Urinary bladder (tissue), 4 donors: ENCODE data around the gene ZNF512B. TPM values are rescaled to one million over a fixed set of nuclear protein-coding genes. Genes with fewer than 3 reads are reported as not detected.

Experiments
- DNase-seq: peaks from one replicate; pipeline ENCODE4 v3.0.0-alpha.2; 2015; ENCODE audit errors: extremely low spot score
- H3K27ac ChIP-seq: one replicate; pipeline ENCODE4 v1.5.1; 2013; ENCODE audit warnings: low read depth, mild to moderate bottlenecking, moderate library complexity
- H3K36me3 ChIP-seq: one replicate; pipeline ENCODE4 v1.6.1; 2013; ENCODE audit warnings: mild to moderate bottlenecking, moderate library complexity; ENCODE audit not compliant: insufficient read depth
- H3K4me1 ChIP-seq: one replicate; pipeline ENCODE4 v1.6.1; 2013; ENCODE audit warnings: mild to moderate bottlenecking, moderate library complexity; ENCODE audit not compliant: insufficient read depth
- H3K4me3 ChIP-seq: one replicate; pipeline ENCODE4 v1.5.1; 2013; ENCODE audit warnings: low read depth, low read length
- WGBS: extraction: QIAGEN DNeasy Blood & Tissue Kit; methylation state at CpG from one replicate; pipeline ENCODE4 v1.1.7; 2013; 5-methylcytosine and 5-hydroxymethylcytosine counted together
- polyA plus RNA-seq: library from polyadenylated mRNA; stranded (reverse); fragments of 200-250 nt; gene quantifications from one replicate; pipeline ENCODE4 v1.2.3, GENCODE V29; 2013
- total RNA-seq: library from RNA; depleted of rRNA; stranded (reverse); fragments of >200 nt; gene quantifications from one replicate; pipeline ENCODE4 v1.2.3, GENCODE V29; 2014
- donor health status: healthy with polysubstance abuse.
- donor health status: healthy.

Gene ZNF512B
- total and polyA plus RNA-seq, 2 donors: 8.7 to 13.8 TPM

- DNase-seq: no peak
- H3K4me3 ChIP-seq: no peak overlapping the region
- H3K36me3 ChIP-seq: no peaks in the 10 kb centered on the region
- WGBS: 68% methylated on average over 13 of the region's 13 CpGs
- no peak overlapping the region for H3K27ac ChIP-seq
- H3K4me1 ChIP-seq: peaks cover 1% of the 10 kb centered on the region
These were observed 15.8 kb downstream of the ZNF512B start for GRCh38 chr20:63953764-63954429.

DNA sequence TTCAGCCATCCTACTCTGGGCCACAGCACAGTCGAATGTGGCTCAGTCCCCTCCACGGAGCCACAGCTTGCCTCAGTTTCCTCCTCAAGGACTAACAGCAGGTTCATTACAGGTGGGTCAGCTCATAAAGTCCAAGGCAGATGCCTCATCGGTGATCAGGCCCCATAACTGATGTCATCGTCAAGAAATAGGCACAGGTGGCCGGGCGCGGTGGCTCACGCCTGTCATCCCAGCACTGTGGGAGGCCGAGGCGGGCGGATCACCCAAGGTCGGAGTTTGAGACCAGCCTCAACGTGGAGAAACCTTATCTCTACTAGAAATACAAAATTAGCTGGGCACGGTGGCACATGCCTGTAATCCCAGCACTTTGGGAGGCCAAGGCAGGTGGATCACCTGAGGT lies 17.0 kb downstream of the ZNF512B start:
- no peak overlapping the region for H3K4me3 ChIP-seq
- peaks cover 1% of the 10 kb centered on the region for H3K4me1 ChIP-seq
- H3K36me3 ChIP-seq: no peaks in the 10 kb centered on the region
- DNase-seq: no peak
- H3K27ac ChIP-seq: no peak overlapping the region
- WGBS: 87% methylated on average over 14 of the region's 14 CpGs

DNA sequence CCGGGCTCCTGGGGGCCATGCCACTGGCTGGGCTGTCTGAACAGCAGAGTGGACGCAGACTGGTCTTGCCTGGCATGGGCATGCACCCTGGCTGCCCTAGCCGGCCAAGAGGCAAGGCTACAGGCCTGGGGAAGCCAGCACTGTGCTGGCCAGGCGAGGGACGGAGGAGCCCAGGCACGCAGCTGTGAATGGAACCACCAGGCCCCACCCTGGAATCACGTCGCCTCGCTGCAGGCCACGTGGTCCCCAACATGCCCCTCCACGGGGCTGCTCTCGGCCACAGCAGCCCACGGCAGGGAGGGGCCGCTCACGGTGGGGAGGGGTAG lies 17.6 kb downstream of the ZNF512B start:
- peaks cover 1% of the 10 kb centered on the region for H3K4me1 ChIP-seq
- no peak for DNase-seq
- H3K36me3 ChIP-seq: no peaks in the 10 kb centered on the region
- H3K4me3 ChIP-seq: no peak overlapping the region
- no peak overlapping the region for H3K27ac ChIP-seq
- WGBS: 84% methylated on average over 15 of the region's 15 CpGs

- Histone ChIP-seq H3K4me1 (no peaks in the 10 kb centered on the region), H3K4me3 (no peak overlapping the region), H3K36me3 (no peaks in the 10 kb centered on the region), H3K27ac (no peak overlapping the region)
- 68% methylated on average over 17 of the region's 17 CpGs for WGBS
- no peak for DNase-seq
These were observed 18.1 kb downstream of the ZNF512B start for GRCh38 chr20:63951398-63952209.

DNA sequence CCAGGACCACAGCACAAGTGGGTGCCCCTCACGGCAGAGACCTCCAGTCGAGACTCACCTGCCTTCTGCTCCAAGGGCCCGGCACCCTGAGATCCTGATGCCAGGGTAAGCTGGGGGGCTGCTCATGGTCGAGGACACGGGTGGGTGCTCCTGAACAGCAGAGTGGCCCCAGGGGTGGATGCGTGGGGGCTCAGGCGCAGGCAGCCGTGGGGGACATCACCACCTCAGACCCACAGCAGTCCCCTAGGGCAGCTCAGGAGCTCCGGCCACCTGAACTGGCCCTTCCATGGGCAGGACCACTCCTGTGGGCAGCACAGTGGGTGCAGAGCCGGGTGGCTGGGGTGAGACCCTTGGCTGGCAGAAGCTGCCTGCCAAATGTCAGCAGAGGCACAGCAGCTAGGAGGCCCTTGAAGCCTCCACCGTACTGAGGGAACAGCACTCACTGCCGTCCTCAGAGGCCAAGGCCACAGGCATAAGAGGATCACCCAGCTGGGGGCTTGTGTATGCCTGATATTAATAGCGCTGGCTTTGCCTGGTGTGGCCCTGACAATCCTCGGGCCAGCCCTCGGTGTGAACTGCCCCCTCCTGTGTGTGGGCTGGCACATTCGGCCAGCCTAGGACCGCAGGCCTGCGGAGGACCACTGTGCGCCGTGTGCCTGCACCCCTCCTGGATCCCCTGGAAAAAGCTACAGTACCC lies 18.9 kb downstream of the ZNF512B start:
- Histone ChIP-seq H3K36me3 (no peaks in the 10 kb centered on the region), H3K4me3 (no peak overlapping the region), H3K4me1 (no peaks in the 10 kb centered on the region), H3K27ac (no peak overlapping the region)
- 72% methylated on average over 20 of the region's 20 CpGs for WGBS
- DNase-seq: no peak

GRCh38 chr20:63947638-63948456 lies 21.9 kb downstream of the ZNF512B start:
- WGBS: 61% methylated on average over 27 of the region's 27 CpGs
- peaks cover 1% of the 10 kb centered on the region for H3K36me3 ChIP-seq
- no peak overlapping the region for H3K4me3 ChIP-seq
- H3K27ac ChIP-seq: peak overlapping the region; percentile 81
- no peaks in the 10 kb centered on the region for H3K4me1 ChIP-seq
- no peak for DNase-seq

DNA sequence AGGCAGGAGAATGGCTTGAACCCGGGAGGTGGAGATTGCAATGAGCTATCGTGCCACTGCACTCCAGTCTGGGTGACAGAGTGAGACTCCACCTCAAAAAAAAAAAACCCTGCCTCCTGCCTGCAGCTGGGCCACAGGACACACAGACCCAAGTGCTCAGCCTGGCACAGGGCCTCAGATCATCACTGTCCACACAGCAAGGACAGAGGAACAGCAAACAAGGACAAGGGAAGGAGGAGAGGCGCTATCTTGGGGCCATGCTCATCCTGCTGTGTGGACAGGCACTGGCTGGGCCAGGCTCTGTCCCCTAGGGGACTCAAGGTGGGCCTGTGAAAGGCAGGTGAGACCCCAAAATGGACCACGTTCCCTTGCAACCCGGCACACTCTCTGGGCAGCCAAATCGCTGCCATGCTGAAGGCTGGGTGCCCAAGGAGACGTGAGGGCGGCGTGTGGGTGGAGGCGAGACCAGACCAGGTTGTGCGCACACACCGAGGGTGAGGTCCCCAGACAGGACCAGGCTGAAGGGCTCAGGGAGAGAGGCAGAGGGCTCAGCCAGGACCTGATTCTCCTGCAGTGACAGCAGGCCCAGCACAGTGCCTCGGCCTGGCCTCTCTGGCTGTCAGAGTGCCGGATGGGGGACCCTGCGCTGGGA lies 22.6 kb downstream of the ZNF512B start:
- WGBS: 83% methylated on average over 15 of the region's 15 CpGs
- Histone ChIP-seq H3K27ac (no peak overlapping the region), H3K4me3 (no peak overlapping the region), H3K36me3 (peaks cover 2% of the 10 kb centered on the region), H3K4me1 (no peaks in the 10 kb centered on the region)
- no peak for DNase-seq

DNA sequence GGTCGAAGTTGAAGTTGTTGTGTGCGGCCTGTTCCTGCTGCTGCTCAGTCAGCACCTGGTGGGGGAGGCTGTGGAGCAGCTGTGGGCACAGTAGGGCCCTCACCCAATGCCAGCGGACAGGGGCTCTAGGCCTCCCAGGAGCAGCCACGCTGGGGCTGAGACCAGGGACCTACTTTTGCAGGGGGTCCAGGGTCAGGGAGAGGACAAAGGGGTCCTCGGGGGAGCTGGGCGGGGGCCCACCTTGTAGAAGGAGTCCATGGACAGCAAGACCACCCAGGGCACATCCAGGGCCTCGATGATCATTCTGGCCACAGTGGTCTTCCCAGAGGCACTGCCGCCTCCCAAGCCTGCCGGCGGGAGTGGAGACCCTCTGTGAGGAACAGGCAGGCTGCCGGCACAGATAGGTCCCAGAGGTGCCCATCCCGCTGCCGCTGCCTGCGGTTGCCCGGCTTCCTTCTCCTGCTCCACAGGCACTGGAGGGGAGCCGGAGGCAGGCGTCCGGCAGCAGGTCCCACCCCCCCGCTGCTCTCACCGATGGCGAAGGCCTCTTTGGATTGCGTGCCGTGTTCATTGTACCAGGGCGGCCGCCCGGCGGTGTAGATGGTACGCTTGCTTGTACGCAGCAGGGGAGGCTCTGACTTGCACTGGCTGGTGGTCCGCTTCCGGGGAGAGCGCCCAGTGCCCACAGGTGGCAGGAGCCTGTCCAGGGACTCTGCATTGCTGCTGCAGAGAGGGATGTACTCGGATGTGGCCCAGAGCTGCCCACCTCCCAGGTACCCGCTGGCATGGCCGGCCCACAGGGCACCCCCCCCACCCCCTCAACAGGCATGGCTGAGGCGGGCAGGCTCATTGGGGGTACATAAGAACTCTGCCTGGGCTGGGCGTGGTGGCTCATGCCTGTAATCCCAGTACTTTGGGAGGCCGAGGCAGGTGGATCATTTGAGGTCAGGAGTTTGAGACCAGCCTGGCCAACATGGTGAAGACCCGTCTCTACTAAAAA lies 23.5 kb downstream of the ZNF512B start:
- WGBS: 93% methylated on average over 39 of the region's 39 CpGs
- DNase-seq: no peak
- H3K4me3 ChIP-seq: no peak overlapping the region
- peaks cover 2% of the 10 kb centered on the region for H3K36me3 ChIP-seq
- H3K27ac ChIP-seq: no peak overlapping the region
- H3K4me1 ChIP-seq: no peaks in the 10 kb centered on the region

- peaks cover 2% of the 10 kb centered on the region for H3K36me3 ChIP-seq
- no peak for DNase-seq
- no peaks in the 10 kb centered on the region for H3K4me1 ChIP-seq
- H3K4me3 ChIP-seq: no peak overlapping the region
- H3K27ac ChIP-seq: no peak overlapping the region
- 93% methylated on average over 17 of the region's 17 CpGs for WGBS
These were observed 24.6 kb downstream of the ZNF512B start for GRCh38 chr20:63945031-63945658.

- Histone ChIP-seq H3K4me1 (no peaks in the 10 kb centered on the region), H3K27ac (no peak overlapping the region), H3K36me3 (peaks cover 2% of the 10 kb centered on the region), H3K4me3 (no peak overlapping the region)
- WGBS: 90% methylated on average over 35 of the region's 35 CpGs
- no peak for DNase-seq
These were observed 25.4 kb downstream of the ZNF512B start for GRCh38 chr20:63944078-63944941.

- Histone ChIP-seq H3K4me1 (no peaks in the 10 kb centered on the region), H3K27ac (no peak overlapping the region), H3K36me3 (peaks cover 2% of the 10 kb centered on the region), H3K4me3 (no peak overlapping the region)
- 95% methylated on average over 3 of the region's 3 CpGs for WGBS
- no peak for DNase-seq
These were observed 26.0 kb downstream of the ZNF512B start for GRCh38 chr20:63943808-63944077.
